Measurements from ENCODE around the gene TBC1D22A.

DNA sequence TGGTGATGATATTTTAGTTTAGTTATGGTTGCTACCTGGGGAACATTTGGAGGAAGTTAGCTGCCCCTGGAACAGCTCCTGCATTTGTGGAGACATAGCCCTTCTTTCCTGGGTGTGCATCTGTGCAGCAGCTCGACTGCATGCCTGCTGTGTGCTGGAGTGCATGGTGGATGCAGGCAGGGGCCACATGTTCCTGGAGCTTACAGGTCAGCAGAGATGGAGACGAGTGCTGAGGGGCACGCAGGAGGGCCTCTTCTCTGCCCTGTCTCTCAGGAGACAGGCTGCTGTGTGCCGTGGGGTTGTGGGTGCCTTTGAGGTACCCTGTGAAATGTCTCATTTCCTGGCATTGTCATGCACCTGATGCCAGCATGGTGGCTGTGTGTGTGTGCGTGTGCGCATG lies 87.5 kb downstream of the TBC1D22A start:
- no peak for TF ChIP-seq POLR2A (IDR thresholded peaks at IDR 0.05)
- TF ChIP-seq, protein P1, sequence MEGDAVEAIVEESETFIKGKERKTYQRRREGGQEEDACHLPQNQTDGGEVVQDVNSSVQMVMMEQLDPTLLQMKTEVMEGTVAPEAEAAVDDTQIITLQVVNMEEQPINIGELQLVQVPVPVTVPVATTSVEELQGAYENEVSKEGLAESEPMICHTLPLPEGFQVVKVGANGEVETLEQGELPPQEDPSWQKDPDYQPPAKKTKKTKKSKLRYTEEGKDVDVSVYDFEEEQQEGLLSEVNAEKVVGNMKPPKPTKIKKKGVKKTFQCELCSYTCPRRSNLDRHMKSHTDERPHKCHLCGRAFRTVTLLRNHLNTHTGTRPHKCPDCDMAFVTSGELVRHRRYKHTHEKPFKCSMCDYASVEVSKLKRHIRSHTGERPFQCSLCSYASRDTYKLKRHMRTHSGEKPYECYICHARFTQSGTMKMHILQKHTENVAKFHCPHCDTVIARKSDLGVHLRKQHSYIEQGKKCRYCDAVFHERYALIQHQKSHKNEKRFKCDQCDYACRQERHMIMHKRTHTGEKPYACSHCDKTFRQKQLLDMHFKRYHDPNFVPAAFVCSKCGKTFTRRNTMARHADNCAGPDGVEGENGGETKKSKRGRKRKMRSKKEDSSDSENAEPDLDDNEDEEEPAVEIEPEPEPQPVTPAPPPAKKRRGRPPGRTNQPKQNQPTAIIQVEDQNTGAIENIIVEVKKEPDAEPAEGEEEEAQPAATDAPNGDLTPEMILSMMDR (IDR thresholded peaks at IDR 0.05): no peak
